LoVo (cell line): ENCODE results near the gene CDK2AP2.
"Not testable (repeated sequence)": the region's sequence is repeated elsewhere in the genome, so short reads cannot be mapped to it uniquely, and the experiment has no call there.

Source experiments
- DNase-seq: peaks from one replicate; pipeline ENCODE4 v3.0.0-alpha.2; 2016; ENCODE audit warnings: low spot score

Gene CDK2AP2

DNA sequence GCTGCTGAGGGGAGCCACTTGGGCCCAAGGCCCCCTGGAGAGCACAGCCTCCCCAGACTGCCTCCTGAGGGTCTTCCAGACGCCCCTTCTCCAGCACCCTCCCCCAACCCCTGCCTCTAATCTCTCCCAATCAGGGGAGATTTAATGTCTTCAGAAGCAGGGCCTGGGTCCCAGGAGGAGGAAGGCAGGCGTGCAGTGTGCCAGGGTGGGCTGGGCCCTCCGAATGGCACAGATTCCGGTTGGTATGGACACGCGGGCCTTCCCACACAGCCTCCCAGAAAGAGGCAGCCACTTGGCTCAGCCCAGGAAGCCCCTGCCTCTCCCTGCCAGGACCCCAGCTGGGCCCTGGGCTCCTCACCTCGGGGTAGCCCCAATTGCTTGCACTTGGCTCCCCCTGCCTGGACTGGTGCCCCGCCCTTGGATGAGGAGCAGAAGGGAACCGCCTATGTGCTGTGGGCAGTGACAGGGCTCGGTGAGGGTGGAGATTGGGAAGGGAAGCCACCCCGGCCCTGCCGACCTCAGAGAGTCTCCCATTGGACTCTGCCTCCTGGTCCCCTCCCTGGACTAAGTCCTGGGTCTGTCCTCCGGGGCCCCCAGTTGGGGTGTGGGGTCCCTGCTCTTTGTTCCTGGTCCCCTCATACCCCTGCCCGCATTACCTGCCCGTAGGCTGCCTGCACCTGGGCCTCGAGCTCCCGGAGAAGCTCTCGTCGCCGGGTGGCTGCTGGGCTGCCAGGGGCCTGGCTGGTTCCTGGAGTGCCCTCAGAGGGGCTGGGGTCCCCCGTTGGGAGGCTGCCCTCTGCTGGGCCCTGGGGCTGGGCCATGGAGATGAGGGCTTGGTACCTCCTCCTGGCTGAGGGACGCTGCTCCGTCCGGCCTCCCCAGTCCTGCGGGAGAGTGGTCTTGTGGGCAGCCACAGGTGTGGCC is 15.9 kb upstream of the CDK2AP2 start:
- DNase-seq = no peak

DNA sequence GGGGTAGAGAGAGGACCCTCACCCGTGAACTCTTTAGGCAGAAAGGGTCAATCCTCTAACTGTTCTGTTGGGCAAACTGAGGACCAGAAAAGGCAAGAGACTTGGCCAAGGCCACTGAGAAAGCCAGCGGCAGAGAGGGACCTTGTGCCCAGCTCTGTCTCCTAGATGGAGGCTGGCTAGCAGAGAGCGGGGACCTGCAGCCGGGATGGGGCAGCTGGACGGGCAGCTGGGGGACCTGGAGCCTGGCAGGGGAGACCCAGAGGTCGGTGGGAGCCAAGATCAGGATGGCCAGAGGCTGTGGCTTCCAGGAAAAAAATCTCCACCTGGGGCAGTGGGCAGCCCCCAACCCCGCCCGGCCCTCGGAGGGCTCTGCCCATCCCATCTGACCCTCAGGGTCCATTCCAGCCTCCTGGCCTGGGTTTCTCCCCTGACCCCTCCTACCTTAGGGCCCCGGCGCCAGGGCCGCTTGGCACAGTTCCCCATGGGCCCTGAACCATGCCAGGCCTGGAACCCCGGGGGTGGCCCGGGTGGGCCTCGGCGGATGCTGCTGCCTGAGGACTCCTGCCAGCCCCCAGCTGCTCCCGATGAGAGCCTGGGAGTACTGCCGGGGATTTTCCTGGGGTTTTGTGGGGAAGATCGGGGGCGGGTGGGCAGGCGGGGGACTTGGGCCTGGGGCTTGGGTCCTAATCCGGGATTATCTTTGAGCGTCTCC is 15.0 kb upstream of the CDK2AP2 start, which contains the start of gene CABP2:
Gene CABP2 (minus strand): TSS at position 603 of the 712 bp plus-strand sequence. CDS start 120 bp downstream, at position 483.
- DNase-seq = no peak

DNA sequence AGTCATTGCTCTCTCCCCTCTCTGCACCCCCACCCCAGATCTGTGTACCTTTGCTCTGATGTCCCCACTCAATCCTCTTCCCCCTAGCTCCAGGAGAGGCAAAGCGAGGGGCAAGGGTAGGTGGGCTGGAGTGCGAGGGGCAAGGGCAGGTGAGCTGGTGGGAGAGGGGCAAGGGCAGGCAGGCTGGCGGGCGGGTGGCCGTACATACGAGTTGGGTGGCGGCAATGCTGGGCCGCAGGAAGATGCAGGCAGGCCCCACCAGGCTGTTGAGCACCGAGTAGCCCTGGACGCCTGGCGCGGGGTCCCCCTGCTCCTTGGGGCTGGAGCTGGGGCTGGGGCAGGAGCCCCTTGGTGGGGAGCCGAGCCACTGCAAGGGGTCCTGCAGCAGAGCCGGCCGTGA is 14.4 kb upstream of the CDK2AP2 start:
- DNase-seq = no peak

DNA sequence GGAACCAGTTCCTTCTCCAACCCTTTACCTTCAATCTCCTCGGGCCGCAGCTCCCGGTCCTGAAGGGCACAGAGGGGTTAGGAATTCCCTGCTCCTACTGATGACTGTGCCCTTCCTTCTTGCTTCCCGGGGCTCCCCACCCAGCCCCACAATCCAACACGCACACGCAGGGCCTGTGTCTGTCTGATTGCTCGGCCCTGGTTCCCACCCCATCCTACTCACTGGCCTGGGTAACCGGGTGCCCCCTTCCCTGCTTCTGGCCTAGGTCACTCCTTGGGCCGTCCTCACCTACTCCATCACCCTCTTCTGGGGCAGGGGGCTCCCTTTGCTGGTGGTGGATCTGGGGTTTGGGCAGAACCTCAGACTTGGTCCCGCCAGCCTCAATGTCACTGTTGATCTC is 14.0 kb upstream of the CDK2AP2 start:
- DNase-seq = no peak

DNA sequence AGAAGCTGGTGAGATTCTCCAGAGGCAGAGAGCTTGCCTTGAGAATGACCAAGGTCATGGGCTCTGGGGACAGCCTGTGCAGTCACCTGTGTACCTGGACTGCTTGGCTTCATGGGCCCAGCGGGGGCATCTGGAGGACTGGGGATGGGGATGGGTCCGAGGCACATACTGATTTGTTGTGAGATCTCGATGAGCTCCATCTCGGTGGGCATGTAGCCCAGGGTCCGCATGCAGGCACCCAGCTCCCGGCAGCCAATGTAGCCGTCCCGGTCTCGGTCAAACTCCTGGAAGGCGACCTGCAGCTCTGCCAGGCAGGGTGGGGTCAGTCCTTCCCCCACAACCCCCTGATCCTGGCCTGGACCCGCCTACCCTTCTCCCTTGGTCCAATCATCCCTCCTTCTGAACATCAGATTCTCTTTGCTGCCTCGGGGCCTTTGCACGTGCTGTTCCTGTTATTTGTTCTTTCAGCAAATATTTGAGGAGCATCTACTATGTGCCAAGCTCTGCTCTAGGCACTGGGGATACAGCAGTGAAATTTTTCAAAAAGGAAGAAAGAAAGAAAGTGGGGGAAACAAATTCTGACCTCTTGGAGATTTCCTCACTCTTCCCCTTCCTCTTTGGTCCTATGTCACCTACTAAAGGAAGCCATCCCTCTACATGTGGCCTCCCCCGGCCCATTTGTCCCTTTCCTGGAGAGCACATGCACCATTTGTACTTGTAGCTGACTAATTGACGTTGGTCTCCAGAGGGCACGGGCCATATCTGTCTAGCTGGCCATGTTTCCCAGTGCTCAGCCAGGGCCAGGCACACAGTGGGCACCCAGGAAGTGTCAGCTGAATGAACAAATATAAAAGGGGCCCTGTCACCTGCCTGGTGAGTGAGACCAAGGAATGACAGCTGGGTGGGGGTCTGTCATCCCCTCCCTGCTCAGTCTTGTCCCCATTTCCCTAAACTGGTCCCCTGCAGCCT is 13.2 kb upstream of the CDK2AP2 start:
- DNase-seq = no peak

DNA sequence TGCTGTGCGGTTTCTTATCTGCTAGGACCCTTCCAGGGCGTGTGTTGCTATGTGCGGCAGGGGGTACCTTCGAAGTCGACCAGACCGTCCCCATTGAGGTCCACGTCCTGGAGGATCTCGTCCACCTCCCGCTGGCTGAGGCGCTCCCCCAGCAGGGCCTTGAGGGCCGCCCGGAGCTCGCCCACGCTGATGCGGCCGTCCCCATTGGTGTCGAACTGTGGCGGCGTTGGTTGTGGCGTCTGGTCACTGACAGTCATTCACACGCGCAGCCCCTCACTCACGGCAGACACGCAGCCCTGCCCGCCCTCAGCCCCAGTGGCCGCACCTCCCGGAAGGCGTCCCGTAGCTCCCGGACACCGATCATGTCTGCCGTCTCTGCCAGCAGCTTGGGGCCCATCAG is 11.8 kb upstream of the CDK2AP2 start:
- no peak for DNase-seq

DNA sequence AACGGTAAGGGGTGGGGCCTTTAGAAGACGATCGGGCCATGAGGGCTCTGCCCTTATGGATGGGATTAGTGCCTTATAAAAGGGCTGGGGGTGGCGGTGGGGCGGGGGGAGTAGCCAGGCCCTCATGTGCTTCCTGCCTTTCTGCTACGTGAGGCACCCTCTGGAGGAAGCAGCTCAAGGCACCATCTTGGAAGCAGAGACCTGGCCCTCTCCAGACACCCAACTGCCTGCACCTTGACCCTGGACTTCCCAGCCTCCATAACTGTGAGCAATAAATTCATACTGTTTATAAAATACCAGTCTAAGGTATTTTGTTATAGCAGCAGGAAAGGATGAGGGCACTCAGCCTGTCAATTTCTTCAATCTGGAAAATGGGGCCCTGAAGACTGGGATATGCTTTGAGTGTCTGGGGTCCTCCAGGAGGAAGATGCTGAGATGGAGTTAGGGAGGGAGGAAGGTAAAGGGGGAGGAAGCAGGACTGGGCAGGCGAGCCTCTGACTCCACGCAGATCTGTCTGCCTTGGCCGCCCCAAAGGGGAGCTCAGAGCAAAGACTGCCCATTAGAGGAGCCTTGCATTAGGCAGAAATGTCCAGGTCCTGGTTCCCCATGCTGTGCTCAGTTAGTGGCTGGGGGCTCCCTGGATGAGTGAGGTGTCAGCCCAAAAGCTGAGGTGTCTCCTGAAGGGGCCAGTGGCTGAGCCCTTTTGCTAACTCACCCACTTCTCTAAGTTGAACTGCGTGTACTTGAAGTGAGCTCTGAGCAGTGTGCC is 10.0 kb upstream of the CDK2AP2 start:
- no peak for DNase-seq

DNA sequence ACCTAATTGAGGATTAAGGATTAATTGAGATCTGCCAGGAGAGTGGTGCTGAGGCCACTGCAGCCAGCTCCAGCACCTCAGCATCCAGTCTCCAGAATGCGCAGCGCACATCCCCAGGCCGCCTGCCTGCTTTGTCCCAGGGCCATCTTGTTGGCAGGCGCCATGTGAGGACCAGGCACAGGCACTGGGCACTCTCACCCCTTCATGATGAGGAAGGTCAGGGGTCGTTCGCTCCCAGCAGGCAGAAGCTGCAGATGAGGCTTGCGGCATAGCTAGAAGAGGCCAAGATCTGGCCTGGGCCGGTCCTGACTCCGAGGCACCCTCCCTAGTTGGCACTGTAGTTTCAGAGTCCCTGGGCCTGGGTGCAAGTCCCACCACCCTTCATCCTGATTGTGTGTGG is 8.8 kb upstream of the CDK2AP2 start:
- DNase-seq = no peak

DNA sequence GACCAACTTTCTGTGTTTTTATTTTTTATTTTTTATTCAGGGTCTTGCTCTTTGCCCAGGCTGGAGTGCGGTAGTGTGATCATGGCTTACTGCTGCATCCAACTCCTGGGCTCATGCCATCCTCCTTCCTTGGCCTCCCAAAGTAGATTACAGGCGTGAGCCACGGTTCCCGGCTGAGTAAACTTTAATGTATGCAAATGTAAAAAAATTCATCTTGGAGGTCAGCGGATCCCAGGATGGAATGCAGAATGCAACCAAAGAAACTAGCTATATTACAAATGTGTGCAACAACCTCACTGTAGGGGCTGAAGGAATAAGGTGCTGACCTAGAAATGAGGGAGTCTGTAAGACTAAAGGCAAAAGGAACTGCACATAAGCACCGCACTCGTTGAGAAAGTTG is 6.2 kb upstream of the CDK2AP2 start:
- DNase-seq = no peak

DNA sequence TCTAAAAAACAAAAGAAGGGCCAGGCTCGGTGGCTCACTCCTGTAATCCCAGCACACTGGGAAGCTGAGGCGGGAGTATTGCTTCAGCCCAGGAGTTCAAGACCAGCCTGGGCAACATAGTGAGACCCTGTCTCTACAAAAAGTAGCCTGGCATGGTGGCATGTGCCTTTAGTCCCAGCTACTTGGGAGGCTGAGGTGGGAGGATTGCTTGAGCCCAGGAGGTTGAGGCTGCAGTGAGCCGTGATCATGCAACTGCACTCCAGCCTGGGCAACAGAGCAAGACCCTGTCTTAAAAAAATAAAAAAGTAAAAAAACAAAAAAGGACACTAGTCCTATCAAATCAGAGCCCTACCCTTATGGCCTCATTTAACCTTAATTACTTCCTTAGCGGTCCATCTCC is 3.6 kb upstream of the CDK2AP2 start:
- DNase-seq = not testable (repeated sequence)

DNA sequence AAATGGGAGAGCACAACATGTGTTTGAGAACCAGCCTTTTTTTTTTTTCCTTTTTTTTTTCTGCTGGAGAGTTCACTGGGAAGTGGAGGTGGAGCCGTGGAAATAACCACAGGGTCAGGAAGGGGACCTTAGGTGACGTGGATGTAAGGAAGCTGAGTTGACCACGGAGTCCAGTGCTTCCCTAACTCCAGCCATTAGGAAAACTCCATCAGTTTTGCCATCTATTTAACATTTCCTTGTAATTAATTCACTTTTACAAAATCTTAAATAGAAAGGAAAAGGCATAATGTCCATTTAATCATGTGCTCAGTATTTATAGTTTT is 2.0 kb upstream of the CDK2AP2 start:
- no peak for DNase-seq

DNA sequence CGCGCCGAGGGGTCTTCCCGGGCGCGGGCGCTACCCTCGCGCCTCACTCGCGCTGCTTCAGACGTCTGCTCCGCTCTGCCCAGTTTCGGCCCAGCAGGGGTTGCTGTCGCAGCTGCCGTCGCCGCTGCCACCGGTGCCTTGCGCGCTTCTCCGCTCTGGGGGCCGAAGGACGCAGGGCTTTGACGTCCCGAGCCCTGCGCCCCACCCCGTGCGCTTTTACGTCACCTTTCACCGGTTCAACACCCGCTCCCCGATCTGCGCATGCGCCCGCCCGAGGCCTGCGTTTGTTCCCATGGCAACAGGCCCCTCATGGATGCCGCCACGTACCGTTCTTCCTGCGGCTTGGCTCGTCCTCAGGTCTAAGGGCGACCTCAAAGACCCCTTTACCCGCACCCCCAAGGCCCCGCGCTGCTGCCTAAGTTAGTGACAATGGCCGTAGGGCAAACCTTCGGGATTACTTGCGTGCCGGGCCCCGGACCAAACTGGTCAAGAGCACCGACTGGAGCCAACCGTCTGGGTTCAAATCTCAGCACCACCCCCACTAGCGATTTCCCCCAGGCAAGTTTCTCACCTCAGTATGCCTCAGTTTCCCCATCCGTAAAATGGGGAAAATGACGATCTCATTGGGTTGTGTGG is 642 bp upstream of the CDK2AP2 start:
- DNase-seq = peak; percentile 98

DNA sequence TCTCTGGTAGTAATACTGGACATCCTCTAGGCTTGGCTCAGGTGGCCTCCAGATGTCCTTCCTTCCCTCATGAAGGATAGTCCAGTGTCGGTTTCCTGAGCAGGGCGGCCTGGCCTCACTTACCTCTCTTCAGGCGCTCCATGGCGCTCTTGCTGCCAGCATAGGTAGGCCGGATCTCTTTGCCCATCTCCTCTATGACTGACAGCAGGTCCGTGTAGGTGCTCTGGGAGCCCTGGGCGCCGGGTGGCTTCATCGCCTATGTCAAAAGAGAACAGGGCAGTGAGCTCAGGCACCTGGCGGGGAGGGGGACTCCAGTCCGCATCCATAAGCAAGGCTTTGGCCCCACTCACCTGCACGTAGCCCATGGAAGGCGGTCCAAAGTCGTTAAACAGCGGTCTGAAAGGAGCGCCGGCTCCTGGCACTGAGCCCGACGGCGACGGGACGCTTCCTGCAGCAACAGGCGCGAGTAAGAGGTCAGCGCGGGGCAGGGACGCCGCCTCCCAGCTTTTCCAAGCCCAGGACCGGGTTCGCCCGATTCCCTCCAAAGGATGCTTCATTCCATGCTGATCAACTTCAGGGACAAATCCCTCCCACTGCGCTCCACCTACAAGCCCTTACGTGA is 609 bp downstream of the CDK2AP2 start:
- peak; percentile 80 for DNase-seq

DNA sequence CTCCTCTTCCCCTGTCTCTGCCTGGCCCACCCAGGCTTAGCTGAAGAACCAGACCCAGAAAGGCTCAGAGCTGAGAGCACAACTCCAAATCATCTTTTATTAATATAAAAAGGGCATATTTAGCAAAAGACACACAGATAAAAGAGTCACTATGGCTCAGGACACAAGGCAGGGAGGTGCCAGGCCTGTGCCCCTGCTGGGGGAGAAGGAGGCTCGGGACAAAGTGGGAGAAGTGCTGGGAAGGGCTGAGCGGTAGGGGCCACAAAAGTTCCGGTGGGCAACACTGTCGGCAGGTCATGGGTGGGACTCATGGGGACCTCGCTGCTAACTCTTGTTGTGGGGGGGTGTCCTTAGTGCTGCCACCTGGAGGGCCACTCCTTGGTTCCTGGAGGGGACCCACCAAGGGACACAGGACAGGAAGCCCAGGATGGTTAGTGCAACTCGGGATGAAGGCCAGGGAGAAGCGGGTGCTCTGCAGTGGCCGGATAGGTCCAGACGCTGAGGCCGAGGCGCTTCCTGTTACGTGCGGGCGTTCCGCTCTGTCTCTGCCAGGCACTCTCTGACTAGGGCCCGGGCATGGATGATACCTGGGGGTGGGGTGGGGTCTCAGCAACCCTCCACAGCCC is 1.4 kb downstream of the CDK2AP2 start:
- no peak for DNase-seq

DNA sequence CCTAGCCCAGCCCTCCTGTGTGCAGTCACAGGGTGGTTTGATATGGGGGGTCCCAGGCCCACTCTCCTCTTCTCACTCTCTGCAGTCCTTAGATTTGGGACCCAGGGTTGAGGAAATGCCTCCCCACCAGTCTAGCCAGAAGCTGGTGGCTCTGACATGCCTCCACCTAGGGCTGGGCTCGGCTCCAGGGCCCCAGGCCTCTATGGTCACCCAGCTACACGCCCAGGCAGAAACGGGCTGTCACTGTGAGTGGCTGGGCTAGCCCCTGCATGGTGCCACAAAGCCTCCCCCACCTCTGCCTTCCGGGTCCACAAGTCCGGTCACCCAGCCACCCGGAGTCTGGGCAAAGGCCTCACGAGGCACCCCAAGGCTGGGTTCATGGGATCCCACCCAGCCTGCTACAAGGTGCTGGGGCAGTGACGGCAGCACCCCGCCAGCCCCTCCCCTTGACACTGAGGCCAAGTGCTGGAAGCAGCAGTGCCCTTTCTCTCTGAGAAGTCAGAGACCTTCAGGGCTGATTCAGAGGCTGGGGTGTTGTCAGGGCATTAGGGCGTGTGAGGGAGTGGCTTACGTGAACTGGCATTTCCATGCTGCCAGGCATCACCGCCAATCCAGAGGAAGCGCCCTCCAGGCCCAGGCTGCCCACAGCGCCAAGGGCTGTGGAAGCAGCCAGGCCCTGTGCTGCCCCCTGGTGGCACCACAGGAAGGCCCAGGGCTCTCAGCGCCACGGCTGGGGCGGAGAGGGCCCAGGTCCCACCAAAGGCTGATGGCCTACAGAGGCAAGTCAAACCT is 2.2 kb downstream of the CDK2AP2 start:
- peak; percentile 98 for DNase-seq

DNA sequence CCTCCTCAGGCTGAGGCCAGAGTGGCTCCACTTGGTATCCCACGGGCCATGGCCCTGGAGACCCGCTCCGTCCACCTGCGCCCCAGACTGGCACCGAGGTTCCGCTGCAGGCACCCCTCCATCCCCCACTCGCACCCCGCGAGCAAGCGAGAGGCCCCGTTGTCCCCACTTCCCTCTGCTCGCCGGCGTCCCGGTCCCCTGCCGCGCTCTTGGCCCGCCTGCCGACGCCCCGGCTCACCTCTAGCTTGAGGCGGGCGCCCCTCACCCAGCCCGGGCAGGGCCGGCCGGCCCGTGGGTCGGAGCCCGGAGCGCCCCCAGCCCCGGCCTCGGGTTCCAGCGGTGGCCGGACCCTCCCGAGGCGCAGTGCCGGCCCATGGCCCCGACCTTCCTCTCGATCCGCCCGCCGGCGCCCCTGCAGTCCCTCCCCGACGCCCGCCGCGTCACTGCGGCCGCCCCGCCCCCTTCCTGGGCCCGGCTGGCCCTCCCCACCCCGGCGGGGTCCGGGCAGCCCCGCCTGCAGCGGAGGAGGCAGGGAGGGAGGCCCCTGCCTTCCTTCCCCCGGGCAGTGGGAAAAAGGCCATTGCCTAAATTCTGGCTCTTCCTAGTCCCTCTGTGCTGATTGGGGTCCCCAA is 2.9 kb downstream of the CDK2AP2 start, which contains the start of gene PITPNM1:
Gene PITPNM1 (minus strand): TSS at position 414 of the 632 bp plus-strand sequence. CDS start 1,183 bp downstream, outside the sequence.
- DNase-seq = peak; percentile 71

DNA sequence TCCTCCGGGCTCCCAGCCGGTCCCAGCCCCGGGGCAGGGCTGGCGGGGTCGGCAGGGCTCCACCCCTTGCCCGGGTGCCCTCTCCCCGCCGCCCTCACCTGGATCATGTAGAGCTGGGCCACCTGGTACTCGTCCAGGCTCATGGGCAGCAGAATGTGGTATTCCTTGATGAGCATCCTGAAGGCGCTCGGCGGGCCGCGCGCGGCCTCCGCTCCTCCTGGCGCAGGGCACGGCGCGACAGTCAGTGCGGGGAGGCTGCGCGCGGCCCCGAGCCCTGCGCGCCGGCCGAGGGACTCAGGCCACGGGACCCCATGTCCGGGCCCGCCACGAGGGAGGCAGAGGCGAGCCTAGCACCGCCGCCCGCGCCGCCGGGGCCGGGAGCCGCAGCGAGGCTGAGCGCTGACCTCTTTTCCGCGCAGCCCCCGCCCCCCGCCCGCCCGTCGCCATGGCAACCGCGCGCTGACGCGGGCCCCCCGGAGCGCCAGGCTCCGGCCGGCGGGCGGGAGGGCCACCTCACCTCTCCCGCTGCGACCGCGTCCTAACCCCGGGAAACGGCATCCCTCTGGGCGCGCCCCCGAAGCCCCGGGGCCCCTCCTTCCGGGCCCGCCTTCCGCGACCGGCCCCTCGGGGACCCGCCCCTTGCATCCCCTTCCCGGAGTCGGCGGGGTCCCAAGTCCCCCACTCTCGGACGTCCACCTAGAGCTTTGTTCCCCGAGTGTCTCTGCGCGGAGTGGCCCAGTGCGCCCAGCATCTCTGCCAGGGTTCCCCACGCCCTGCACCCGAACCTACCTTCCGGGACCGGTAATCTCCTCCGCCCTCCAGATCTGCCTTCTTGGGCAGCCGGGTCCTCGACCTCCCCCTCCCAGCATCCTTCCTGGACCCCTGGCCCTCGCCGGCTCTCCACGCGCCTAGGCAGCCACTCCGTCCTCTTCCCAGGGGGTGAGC is 3.7 kb downstream of the CDK2AP2 start:
- peak; percentile 28 for DNase-seq
